ENCODE data around the gene ZNF679.

- TF ChIP-seq ZNF239 (tag by site-specific recombination; IDR thresholded peaks at IDR 0.05) (no peak), CTCF (tag by site-specific recombination; IDR thresholded peaks at IDR 0.05) (no peak), ZBTB7A (tag by site-specific recombination; IDR thresholded peaks at IDR 0.05; ENCODE audit: low read depth) (no peak), ZNF629 (tag by site-specific recombination; IDR thresholded peaks at IDR 0.05) (no peak), ZNF10 (tag by site-specific recombination; IDR thresholded peaks at IDR 0.05) (no peak), TCF7L2 (IDR thresholded peaks at IDR 0.05; ENCODE audit: borderline replicate concordance, low read depth, low read length) (no peak), ZEB2 (tag by site-specific recombination; IDR thresholded peaks at IDR 0.05) (no peak), ZBTB11 (tag by site-specific recombination; conservative IDR thresholded peaks at IDR 0.05; ENCODE audit: low read depth) (no peak), ZNF324 (tag by site-specific recombination; IDR thresholded peaks at IDR 0.05) (no peak), GLI4 (tag by site-specific recombination; IDR thresholded peaks at IDR 0.05) (no peak), ZNF138 (tag by site-specific recombination; IDR thresholded peaks at IDR 0.05; ENCODE audit: borderline replicate concordance) (no peak)
These were observed 43.9 kb upstream of the ZNF679 start for GRCh38 chr7:64184376-64184775.
